Cardiac fibroblast (primary cell): ENCODE measurements around the gene DAPK2.

Source experiments
- DNase-seq, 2 donors: peaks; one replicate each; pipeline versions ENCODE4 v3.0.0 to v3.0.0-alpha.2; 2010; ENCODE audit warnings: low read depth in 2 of 2
- H3K4me3 ChIP-seq, 2 donors: replicated peaks in 1 of 2; 1 replicate in 1 of 2; 2 replicates in 1 of 2; pipeline ENCODE4 v1.5.1; 2011; ENCODE audit warnings: low read depth in 2 of 2, low read length in 2 of 2, mild to moderate bottlenecking in 2 of 2, moderate library complexity in 1 of 2
- CTCF ChIP-seq: IDR thresholded peaks from one replicate; pipeline ENCODE4 v1.5.1; 2011; ENCODE audit warnings: low read depth, mild to moderate bottlenecking, low read length, inconsistent platforms

DAPK2 gene

GRCh38 chr15:64013179-64014062 lies 32.9 kb downstream of the DAPK2 start:
- H3K4me3 ChIP-seq: no peak overlapping the region
- DNase-seq: peak in 1 of 2 donors; percentile 26
- no peak for TF ChIP-seq CTCF

GRCh38 chr15:64011736-64012135 lies 34.5 kb downstream of the DAPK2 start:
- DNase-seq: no peak
- H3K4me3 ChIP-seq: no peak overlapping the region
- no peak for TF ChIP-seq CTCF

GRCh38 chr15:64010719-64011118 lies 35.6 kb downstream of the DAPK2 start:
- TF ChIP-seq CTCF: no peak
- peak; percentile 80 to 84 for DNase-seq
- H3K4me3 ChIP-seq: no peak overlapping the region

GRCh38 chr15:64009798-64010261 lies 36.5 kb downstream of the DAPK2 start:
- TF ChIP-seq CTCF: no peak
- DNase-seq: peak; percentile 32 to 52
- no peak overlapping the region for H3K4me3 ChIP-seq

GRCh38 chr15:64009241-64009640 lies 37.0 kb downstream of the DAPK2 start:
- TF ChIP-seq CTCF: no peak

GRCh38 chr15:64008177-64008576 lies 38.1 kb downstream of the DAPK2 start:
- TF ChIP-seq CTCF: no peak
- H3K4me3 ChIP-seq: no peak overlapping the region
- DNase-seq: no peak

More at GRCh38 chr15:64009241-64009640, 37.0 kb downstream of the DAPK2 start:
- peak; percentile 29 to 80 for DNase-seq
- H3K4me3 ChIP-seq: no peak overlapping the region
